Measurements from ENCODE around the gene FASTKD1. TPM values are rescaled to one million over a fixed set of nuclear protein-coding genes. Genes with fewer than 3 reads are reported as not detected.

The FASTKD1 gene
- total and polyA plus RNA-seq, 9 donors: 1.9 to 14.1 (median 8.0) TPM

DNA sequence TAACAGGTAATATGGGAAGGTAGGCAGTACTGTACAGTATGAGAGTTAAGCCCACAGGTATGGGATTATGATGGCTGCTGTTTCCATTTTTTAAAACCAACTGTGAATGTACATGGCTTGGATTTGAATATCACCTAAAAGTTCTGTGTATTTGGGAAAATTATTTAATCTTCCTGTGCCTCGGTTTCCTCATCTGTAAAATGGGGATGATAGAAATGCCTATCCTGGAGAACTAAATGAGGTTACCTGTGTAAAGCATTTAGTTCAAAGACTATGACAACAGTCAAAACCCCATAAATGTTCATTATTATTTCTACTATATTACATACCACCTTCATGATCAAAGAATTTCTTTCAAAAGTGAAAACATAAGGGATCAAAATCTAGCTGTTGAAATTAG, 60.6 kb downstream of the FASTKD1 start:
- Histone ChIP-seq H3K36me3 (no peaks in the 10 kb centered on the region), H3K9me3 (no peaks in the 10 kb centered on the region), H3K4me3 (no peak overlapping the region), H3K4me1 (ENCODE audit: insufficient read depth) (peaks cover 3% of the 10 kb centered on the region), H3K27ac (no peak overlapping the region), H3K27me3 (no peaks in the 10 kb centered on the region)
- DNase-seq: no peak
- intact Hi-C loops (cut with DNase I): no loop called here
- TF ChIP-seq, protein P1, sequence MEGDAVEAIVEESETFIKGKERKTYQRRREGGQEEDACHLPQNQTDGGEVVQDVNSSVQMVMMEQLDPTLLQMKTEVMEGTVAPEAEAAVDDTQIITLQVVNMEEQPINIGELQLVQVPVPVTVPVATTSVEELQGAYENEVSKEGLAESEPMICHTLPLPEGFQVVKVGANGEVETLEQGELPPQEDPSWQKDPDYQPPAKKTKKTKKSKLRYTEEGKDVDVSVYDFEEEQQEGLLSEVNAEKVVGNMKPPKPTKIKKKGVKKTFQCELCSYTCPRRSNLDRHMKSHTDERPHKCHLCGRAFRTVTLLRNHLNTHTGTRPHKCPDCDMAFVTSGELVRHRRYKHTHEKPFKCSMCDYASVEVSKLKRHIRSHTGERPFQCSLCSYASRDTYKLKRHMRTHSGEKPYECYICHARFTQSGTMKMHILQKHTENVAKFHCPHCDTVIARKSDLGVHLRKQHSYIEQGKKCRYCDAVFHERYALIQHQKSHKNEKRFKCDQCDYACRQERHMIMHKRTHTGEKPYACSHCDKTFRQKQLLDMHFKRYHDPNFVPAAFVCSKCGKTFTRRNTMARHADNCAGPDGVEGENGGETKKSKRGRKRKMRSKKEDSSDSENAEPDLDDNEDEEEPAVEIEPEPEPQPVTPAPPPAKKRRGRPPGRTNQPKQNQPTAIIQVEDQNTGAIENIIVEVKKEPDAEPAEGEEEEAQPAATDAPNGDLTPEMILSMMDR (IDR thresholded peaks at IDR 0.05): no peak
- TF ChIP-seq POLR2A (IDR thresholded peaks at IDR 0.05): no peak
- TF ChIP-seq EP300 (IDR thresholded peaks at IDR 0.05): no peak
- 95 to 98% (median 95%) methylated on average over 1 of the region's 1 CpG for WGBS, 3 donors

- no peak for DNase-seq
- WGBS, 3 donors: 48 to 65% (median 57%) methylated on average over 2 of the region's 2 CpGs
- peaks cover 3% of the 10 kb centered on the region for H3K4me1 ChIP-seq (ENCODE audit: insufficient read depth)
- H3K36me3 ChIP-seq: no peaks in the 10 kb centered on the region
- H3K9me3 ChIP-seq: no peaks in the 10 kb centered on the region
- TF ChIP-seq POLR2A (IDR thresholded peaks at IDR 0.05) (no peak), EP300 (IDR thresholded peaks at IDR 0.05) (no peak)
- TF ChIP-seq, protein P1 (IDR thresholded peaks at IDR 0.05): no peak
- H3K4me3 ChIP-seq: no peak overlapping the region
- intact Hi-C loops (cut with DNase I): no loop called here
- no peak overlapping the region for H3K27ac ChIP-seq
- no peaks in the 10 kb centered on the region for H3K27me3 ChIP-seq
Measured at GRCh38 chr2:169512525-169512924, 61.1 kb downstream of the FASTKD1 start.

- intact Hi-C loops (cut with DNase I): no loop called here
- TF ChIP-seq, protein P1 (IDR thresholded peaks at IDR 0.05): no peak
- no peak for TF ChIP-seq POLR2A (IDR thresholded peaks at IDR 0.05)
- TF ChIP-seq EP300 (IDR thresholded peaks at IDR 0.05): no peak
- 90 to 94% (median 94%) methylated on average over 1 of the region's 1 CpG for WGBS, 3 donors
- no peaks in the 10 kb centered on the region for H3K9me3 ChIP-seq
- no peak overlapping the region for H3K4me3 ChIP-seq
- H3K27ac ChIP-seq: no peak overlapping the region
- H3K27me3 ChIP-seq: no peaks in the 10 kb centered on the region
- no peaks in the 10 kb centered on the region for H3K36me3 ChIP-seq
- no peak for DNase-seq
- peaks cover 3% of the 10 kb centered on the region for H3K4me1 ChIP-seq (ENCODE audit: insufficient read depth)
Measured at GRCh38 chr2:169511818-169512217, 61.8 kb downstream of the FASTKD1 start.

DNA sequence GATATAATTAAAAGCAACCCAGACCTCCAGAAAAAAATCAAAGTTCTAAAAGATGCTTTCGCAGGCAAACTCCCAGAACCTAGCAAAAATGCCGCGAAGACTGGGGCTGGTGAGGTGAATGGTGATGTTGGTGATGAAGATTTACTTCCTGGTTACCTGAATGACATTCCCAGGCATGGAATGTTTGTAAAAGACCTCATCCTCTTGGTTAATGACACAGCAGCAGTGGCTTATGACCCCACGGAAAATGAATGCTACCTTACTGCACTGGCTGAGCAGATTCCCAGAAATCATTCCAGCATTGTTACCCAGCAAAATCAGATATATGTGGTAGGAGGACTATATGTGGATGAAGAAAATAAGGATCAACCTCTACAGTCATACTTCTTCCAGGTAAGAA, 63.2 kb downstream of the FASTKD1 start:
- Histone ChIP-seq H3K27me3 (no peaks in the 10 kb centered on the region), H3K9me3 (no peaks in the 10 kb centered on the region), H3K36me3 (no peaks in the 10 kb centered on the region), H3K4me3 (no peak overlapping the region), H3K4me1 (ENCODE audit: insufficient read depth) (peaks cover 3% of the 10 kb centered on the region), H3K27ac (no peak overlapping the region)
- WGBS, 3 donors: 96 to 98% (median 96%) methylated on average over 4 of the region's 4 CpGs
- no peak for TF ChIP-seq EP300 (IDR thresholded peaks at IDR 0.05)
- TF ChIP-seq, protein P1 (IDR thresholded peaks at IDR 0.05): no peak
- no peak for TF ChIP-seq POLR2A (IDR thresholded peaks at IDR 0.05)
- intact Hi-C loops (cut with DNase I): no loop called here
- DNase-seq: no peak

All from ovary (tissue), 9 donors.